Naive thymus-derived CD4-positive, alpha-beta T cell (primary cell): Measurements from ENCODE around the gene SMIM12. TPM values are rescaled to one million over a fixed set of nuclear protein-coding genes. Genes with fewer than 3 reads are reported as not detected.

ENCODE experiments used
- ATAC-seq: fragments of 150-1000 bp; cut with Tn5 transposase; 2 replicates; pipeline ENCODE4 v1.10.0; 2021; ENCODE audit warnings: mild to moderate bottlenecking, moderate library complexity
- CTCF ChIA-PET: fragments of 350-600 bp; sonication (Branson Sonifier 250); formaldehyde crosslinking; loops from one replicate; lab custom pipeline; 2021; ENCODE audit warnings: antibody characterized with exemption; lab: Charles Lee
- POLR2A ChIA-PET: fragments of 350-600 bp; sonication (Branson Sonifier 250); formaldehyde crosslinking; loops from one replicate; lab custom pipeline; 2021; ENCODE audit warnings: antibody characterized with exemption, inconsistent platforms; lab: Charles Lee
- DNase-seq, 9 donors: peaks; one replicate each; pipeline versions ENCODE4 v3.0.0 to v3.0.0-alpha.2; 2020 to 2022; ENCODE audit warnings: mixed read lengths in 1 of 9
- H3K27ac ChIP-seq: one replicate; pipeline ENCODE4 v1.7.0; 2013; ENCODE audit warnings: mild to moderate bottlenecking, low read depth, low read length, moderate library complexity
- H3K27me3 ChIP-seq, 2 donors: one replicate each; pipeline ENCODE4 v1.7.0; 2013; ENCODE audit warnings: low read length in 2 of 2, mild to moderate bottlenecking in 2 of 2, moderate library complexity in 2 of 2; ENCODE audit not compliant: control insufficient read depth in 2 of 2, insufficient read depth in 2 of 2
- H3K36me3 ChIP-seq, 3 experiments: 1 replicate in 2 of 3; 2 replicates in 1 of 3; pipeline ENCODE4 v1.7.0; 2013; ENCODE audit warnings: low read length in 3 of 3, mild to moderate bottlenecking in 3 of 3, moderate library complexity in 1 of 3; ENCODE audit not compliant: insufficient read depth in 3 of 3, control insufficient read depth in 2 of 3
- H3K4me1 ChIP-seq, 2 donors: one replicate each; pipeline ENCODE4 v1.7.0; 2013; ENCODE audit warnings: low read length in 2 of 2, mild to moderate bottlenecking in 2 of 2, moderate library complexity in 1 of 2; ENCODE audit not compliant: control insufficient read depth in 2 of 2, insufficient read depth in 2 of 2
- H3K4me3 ChIP-seq: 2 replicates; pipeline ENCODE4 v1.7.0; 2013; ENCODE audit warnings: mild to moderate bottlenecking, low read length
- H3K9me3 ChIP-seq, 3 experiments: 1 replicate in 2 of 3; 2 replicates in 1 of 3; pipeline ENCODE4 v1.7.0; 2013; ENCODE audit warnings: low read length in 3 of 3; ENCODE audit not compliant: control insufficient read depth in 2 of 3
- H3K27ac Mint-ChIP-seq, 9 donors: one replicate each; pipeline ENCODE4 v1.8.0; 2020 to 2022; ENCODE audit warnings: mixed read lengths in 9 of 9, mild to moderate bottlenecking in 8 of 9, moderate library complexity in 5 of 9, inconsistent platforms in 2 of 9
- H3K27me3 Mint-ChIP-seq, 5 donors: one replicate each; pipeline ENCODE4 v1.8.0; 2021 to 2022; ENCODE audit warnings: mixed read lengths in 5 of 5, mild to moderate bottlenecking in 1 of 5
- H3K36me3 Mint-ChIP-seq, 5 donors: one replicate each; pipeline ENCODE4 v1.8.0; 2020 to 2022; ENCODE audit warnings: mixed read lengths in 5 of 5, mild to moderate bottlenecking in 3 of 5, inconsistent platforms in 1 of 5
- H3K4me1 Mint-ChIP-seq, 7 donors: one replicate each; pipeline ENCODE4 v1.8.0; 2020 to 2022; ENCODE audit warnings: mixed read lengths in 7 of 7, mild to moderate bottlenecking in 3 of 7, inconsistent platforms in 1 of 7
- H3K4me3 Mint-ChIP-seq, 10 donors: one replicate each; pipeline ENCODE4 v1.8.0; 2020 to 2022; ENCODE audit warnings: mild to moderate bottlenecking in 10 of 10, mixed read lengths in 10 of 10, moderate library complexity in 6 of 10, inconsistent platforms in 2 of 10
- H3K9me3 Mint-ChIP-seq, 11 donors: one replicate each; pipeline ENCODE4 v1.8.0; 2020 to 2022; ENCODE audit warnings: mixed read lengths in 11 of 11, mild to moderate bottlenecking in 4 of 11, inconsistent platforms in 1 of 11, moderate library complexity in 1 of 11
- intact Hi-C, 2 donors: fragments of 100-400 bp; cut with micrococcal nuclease; formaldehyde crosslinking; loops; one replicate each; pipeline ENCODE4 v1.15.1; 2023
- polyA plus RNA-seq, 2 donors: library from polyadenylated mRNA; unstranded; fragments of 300-500 nt; fragmentation: Illumina TruSeq; gene quantifications; one replicate each; pipeline ENCODE4 v1.2.3, GENCODE V29; 2021
- total RNA-seq, 6 experiments: library from RNA in 5 of 6; stranded (reverse) in 5 of 6; gene quantifications; 1 replicate in 5 of 6; 2 replicates in 1 of 6; pipeline ENCODE4 v1.2.3 and lab custom pipeline; 2021 to 2026

SMIM12 gene
- total and polyA plus RNA-seq, 7 experiments from 2014 or later, result 29.1 to 74.3 (median 39.9) TPM

GRCh38 chr1:34869760-34870159, 10.2 kb upstream of the SMIM12 start:
- Histone ChIP-seq H3K27me3 (no peaks in the 10 kb centered on the region), H3K9me3 (no peaks in the 10 kb centered on the region), H3K4me3 (no peak overlapping the region), H3K27ac (no peak overlapping the region), H3K36me3 (no peaks in the 10 kb centered on the region), H3K4me1 (peaks cover under 1 to 7% of the 10 kb centered on the region in 2 donors)
- Mint-ChIP-seq H3K27ac (no peak overlapping the region), H3K9me3 (peaks cover 0 to 2% (median 0%) of the 10 kb centered on the region in 11 donors), H3K36me3 (no peaks in the 10 kb centered on the region), H3K27me3 (peaks cover 20 to 34% (median 23%) of the 10 kb centered on the region in 5 donors), H3K4me1 (peaks cover 5 to 34% (median 27%) of the 10 kb centered on the region in 7 donors), H3K4me3 (no peak overlapping the region)
- ChIA-PET CTCF (interaction anchor here (1.4 kb wide), 1 partner anchor 83 kb away, joined by 5 read pairs; no protein-coding TSS in a partner anchor), POLR2A (no interaction called here)
- DNase-seq (no peak), ATAC-seq (no peak)
- intact Hi-C loops, result no loop called here

GRCh38 chr1:34868230-34869049, 8.9 kb upstream of the SMIM12 start:
- peaks cover 0 to 2% (median 0%) of the 10 kb centered on the region in 11 donors for H3K9me3 Mint-ChIP-seq
- H3K27me3 Mint-ChIP-seq, result peaks cover 14 to 27% (median 22%) of the 10 kb centered on the region in 5 donors
- no peaks in the 10 kb centered on the region for H3K27me3 ChIP-seq
- POLR2A ChIA-PET, result interaction anchor here (1.0 kb wide), 1 partner anchor 9 kb away, joined by 3 read pairs; the partner anchor contains the start of gene SMIM12
- no peak for DNase-seq
- H3K9me3 ChIP-seq, result no peaks in the 10 kb centered on the region
- peak overlapping the region in 3 of 9 donors; percentile 7 to 88 (median 64) for H3K27ac Mint-ChIP-seq
- no peak for ATAC-seq
- H3K4me1 ChIP-seq, result peaks cover 13 to 15% of the 10 kb centered on the region in 2 donors
- H3K36me3 ChIP-seq, result no peaks in the 10 kb centered on the region
- H3K4me3 Mint-ChIP-seq, result peak overlapping the region in 8 of 10 donors; percentile 6 to 72 (median 35)
- peaks cover 18 to 47% (median 40%) of the 10 kb centered on the region in 7 donors for H3K4me1 Mint-ChIP-seq
- H3K4me3 ChIP-seq, result no peak overlapping the region
- intact Hi-C loops, result no loop called here
- H3K36me3 Mint-ChIP-seq, result peaks cover 0 to under 1% (median 0%) of the 10 kb centered on the region in 5 donors
- H3K27ac ChIP-seq, result no peak overlapping the region
- CTCF ChIA-PET, result interaction anchor here (1.4 to 4.4 kb wide), 2 partner anchors 14 to 82 kb away, joined by 5 to 50 read pairs; no protein-coding TSS in a partner anchor

GRCh38 chr1:34867415-34867814, 7.9 kb upstream of the SMIM12 start:
- no peaks in the 10 kb centered on the region for H3K36me3 ChIP-seq
- ATAC-seq (peak; percentile 17), DNase-seq (no peak)
- intact Hi-C loops, result loop anchor here in 1 of 2 donors (2.0 kb wide), 1 partner anchor 163 kb away; the partner anchor contains the start of gene ZMYM6
- no peak overlapping the region for H3K4me3 ChIP-seq
- H3K4me1 Mint-ChIP-seq, result peaks cover 27 to 58% (median 51%) of the 10 kb centered on the region in 7 donors
- ChIA-PET POLR2A (interaction anchor here (1.0 kb wide), 1 partner anchor 8 kb away, joined by 3 read pairs; the partner anchor contains the start of gene SMIM12), CTCF (interaction anchor here (1.3 to 4.4 kb wide), 2 partner anchors 13 to 18 kb away, joined by 3 to 50 read pairs; no protein-coding TSS in a partner anchor)
- H3K27me3 ChIP-seq, result no peaks in the 10 kb centered on the region
- no peak overlapping the region for H3K27ac ChIP-seq
- H3K27ac Mint-ChIP-seq, result peak overlapping the region in 6 of 9 donors; percentile 43 to 88 (median 64)
- H3K9me3 ChIP-seq, result no peaks in the 10 kb centered on the region
- peaks cover 0 to 2% (median 0%) of the 10 kb centered on the region in 5 donors for H3K36me3 Mint-ChIP-seq
- peak overlapping the region; percentile 6 to 86 (median 56) for H3K4me3 Mint-ChIP-seq
- H3K9me3 Mint-ChIP-seq, result peaks cover 0 to 2% (median 0%) of the 10 kb centered on the region in 11 donors
- H3K4me1 ChIP-seq, result peaks cover 19 to 22% of the 10 kb centered on the region in 2 donors
- H3K27me3 Mint-ChIP-seq, result peaks cover 6 to 18% (median 12%) of the 10 kb centered on the region in 5 donors

- Histone ChIP-seq H3K27ac (peak overlapping the region; percentile 83), H3K36me3 (no peaks in the 10 kb centered on the region), H3K4me1 (peaks cover 19 to 22% of the 10 kb centered on the region in 2 donors), H3K4me3 (peak overlapping the region; percentile 66), H3K9me3 (no peaks in the 10 kb centered on the region), H3K27me3 (no peaks in the 10 kb centered on the region)
- CTCF ChIA-PET, result interaction anchor here (1.3 to 4.4 kb wide), 3 partner anchors 12 to 164 kb away, joined by 3 to 50 read pairs (median 4); no protein-coding TSS in a partner anchor
- H3K27ac Mint-ChIP-seq, result peak overlapping the region in 6 of 9 donors; percentile 28 to 91 (median 75)
- POLR2A ChIA-PET, result interaction anchor here (0.8 to 1.6 kb wide), 3 partner anchors 9 to 163 kb away, joined by 3 to 11 read pairs (median 3); partner anchors contain the start of gene TMEM35B
- peaks cover 0 to 2% (median 0%) of the 10 kb centered on the region in 5 donors for H3K36me3 Mint-ChIP-seq
- peaks cover 0 to 12% (median 6%) of the 10 kb centered on the region in 5 donors for H3K27me3 Mint-ChIP-seq
- intact Hi-C loops, result loop anchor here (1.0 to 2.0 kb wide), 4 partner anchors 14 to 164 kb away; partner anchors contain the start of genes TMEM35B (in 1 of the 2) and ZMYM6 (in 1 of the 2)
- H3K4me1 Mint-ChIP-seq, result peaks cover 29 to 58% (median 49%) of the 10 kb centered on the region in 7 donors
- ATAC-seq (no peak), DNase-seq (no peak)
- H3K4me3 Mint-ChIP-seq, result peak overlapping the region in 9 of 10 donors; percentile 26 to 92 (median 87)
- H3K9me3 Mint-ChIP-seq, result peaks cover 0 to 2% (median 0%) of the 10 kb centered on the region in 11 donors
Measured at GRCh38 chr1:34866762-34867109, 7.2 kb upstream of the SMIM12 start.

GRCh38 chr1:34865981-34866761, 6.6 kb upstream of the SMIM12 start:
- POLR2A ChIA-PET, result interaction anchor here (0.8 to 1.6 kb wide), 4 partner anchors 8 to 402 kb away, joined by 3 to 11 read pairs (median 3); partner anchors contain the start of genes TMEM35B and ZMYM4
- H3K27me3 Mint-ChIP-seq, result peaks cover 0 to 6% (median under 1%) of the 10 kb centered on the region in 5 donors
- DNase-seq, result peak; percentile 87 to 97 (median 90)

More at GRCh38 chr1:34865981-34866761, 6.6 kb upstream of the SMIM12 start:
- intact Hi-C loops, result loop anchor here (1.0 to 2.0 kb wide), 4 partner anchors 14 to 165 kb away; partner anchors contain the start of genes TMEM35B (in 1 of the 2) and ZMYM6 (in 1 of the 2)
- ATAC-seq, result peak; percentile 92
- Mint-ChIP-seq H3K36me3 (peaks cover 0 to 2% (median 0%) of the 10 kb centered on the region in 5 donors), H3K27ac (peak overlapping the region; percentile 80 to 92 (median 88)), H3K9me3 (peaks cover 0 to 2% (median 0%) of the 10 kb centered on the region in 11 donors), H3K4me3 (peak overlapping the region; percentile 82 to 92 (median 86)), H3K4me1 (peaks cover 28 to 54% (median 44%) of the 10 kb centered on the region in 7 donors)
- CTCF ChIA-PET, result interaction anchor here (1.3 to 4.4 kb wide), 3 partner anchors 12 to 164 kb away, joined by 3 to 50 read pairs (median 4); no protein-coding TSS in a partner anchor
- no peaks in the 10 kb centered on the region for H3K36me3 ChIP-seq
- peak overlapping the region; percentile 83 for H3K27ac ChIP-seq
- H3K4me3 ChIP-seq, result peak overlapping the region; percentile 66
- H3K4me1 ChIP-seq, result peaks cover 19 to 22% of the 10 kb centered on the region in 2 donors
- H3K9me3 ChIP-seq, result no peaks in the 10 kb centered on the region
- no peaks in the 10 kb centered on the region for H3K27me3 ChIP-seq
